Activated CD8-positive, alpha-beta memory T cell treated with anti-CD3 and anti-CD28 coated beads for 4 hours (primary cell): ENCODE data around the gene MORC4.

ENCODE experiments used
- DNase-seq, 2 donors: peaks; one replicate each; pipeline ENCODE4 v3.0.0-alpha.2; 2020; ENCODE audit warnings: low read depth in 2 of 2

MORC4 gene

GRCh38 chrX:106905064-106905708 is 94.8 kb downstream of the MORC4 start:
- DNase-seq = no peak

DNA sequence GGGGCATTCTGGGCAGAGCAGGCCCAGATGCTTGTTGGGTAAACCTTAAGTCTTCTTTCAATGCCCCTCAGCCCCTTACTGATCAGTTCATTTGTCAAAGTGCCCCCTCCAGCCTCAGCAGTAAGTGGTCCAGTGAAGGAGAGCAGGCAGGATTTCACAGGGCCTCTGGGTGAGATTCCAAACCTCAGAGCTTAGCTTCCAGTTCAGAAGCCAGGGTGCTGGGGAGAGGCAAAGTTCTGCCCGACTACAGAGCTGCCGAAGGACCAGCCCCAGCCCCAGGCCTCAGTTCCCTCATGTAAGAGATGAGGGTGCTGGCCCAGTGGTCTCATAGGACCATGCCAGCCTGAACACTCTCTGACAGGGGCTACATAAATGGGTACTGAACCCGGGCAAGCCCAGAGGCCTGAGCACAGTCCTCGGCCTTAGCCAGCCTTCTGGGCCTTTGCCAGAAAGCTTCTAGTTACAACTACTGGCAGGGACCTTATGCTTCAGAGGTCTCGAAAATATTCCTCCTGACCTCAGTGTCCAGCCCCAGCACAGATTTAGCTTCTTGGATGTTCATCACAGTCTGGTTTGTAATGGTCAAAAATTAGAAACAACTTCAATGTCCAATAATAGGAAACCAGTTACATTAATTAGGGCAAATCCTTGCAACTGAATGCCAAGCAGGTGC is 96.0 kb downstream of the MORC4 start:
- no peak for DNase-seq

GRCh38 chrX:106903291-106903824 is 96.7 kb downstream of the MORC4 start, which contains the start of gene RIPPLY1:
TSS of gene RIPPLY1 (minus strand) at chrX:106903341. CDS start at chrX:106903287, 54 bp downstream.
- DNase-seq = no peak

GRCh38 chrX:106902684-106903083 is 97.3 kb downstream of the MORC4 start:
- DNase-seq = no peak

DNA sequence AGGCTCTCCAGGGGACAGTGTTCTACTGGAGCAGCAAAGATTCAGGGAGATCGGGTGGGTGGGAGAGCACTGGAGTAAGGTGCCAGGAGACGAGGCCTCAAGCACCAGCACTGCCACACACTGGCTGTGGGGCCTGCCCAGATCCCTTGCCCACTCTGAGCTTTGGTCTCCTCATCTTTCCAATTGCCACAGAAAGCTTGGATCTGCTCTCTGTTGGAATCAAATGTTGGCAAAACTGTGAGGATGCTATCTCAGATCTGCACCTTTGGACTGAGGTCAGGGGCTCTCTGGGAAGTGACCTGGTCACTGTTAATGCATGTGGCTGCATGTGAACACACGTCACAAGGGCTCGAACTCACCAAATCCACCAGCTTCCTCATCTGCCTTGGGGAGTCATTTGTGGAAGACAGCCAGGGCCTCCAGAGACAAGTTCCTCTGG is 98.2 kb downstream of the MORC4 start:
- no peak for DNase-seq

DNA sequence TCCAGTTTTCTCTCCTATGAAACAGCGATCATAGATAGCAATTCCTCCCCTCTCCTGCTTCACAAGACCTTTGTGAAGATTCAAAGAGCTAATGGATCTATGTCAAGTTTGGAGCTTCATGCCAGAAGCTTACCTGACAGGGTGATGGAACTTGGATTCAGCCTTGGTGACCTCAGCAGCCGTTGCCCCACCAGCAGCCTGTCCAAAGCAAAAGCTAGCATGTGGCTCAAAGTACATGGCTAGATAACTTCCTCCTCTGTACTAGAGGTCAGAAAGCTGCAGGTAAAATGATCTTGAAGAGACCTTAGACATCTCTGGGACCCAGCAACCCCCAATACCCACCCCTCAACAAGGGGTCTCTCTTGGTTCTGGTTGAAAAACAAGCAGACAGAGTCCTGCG is 98.7 kb downstream of the MORC4 start:
- DNase-seq = no peak

DNA sequence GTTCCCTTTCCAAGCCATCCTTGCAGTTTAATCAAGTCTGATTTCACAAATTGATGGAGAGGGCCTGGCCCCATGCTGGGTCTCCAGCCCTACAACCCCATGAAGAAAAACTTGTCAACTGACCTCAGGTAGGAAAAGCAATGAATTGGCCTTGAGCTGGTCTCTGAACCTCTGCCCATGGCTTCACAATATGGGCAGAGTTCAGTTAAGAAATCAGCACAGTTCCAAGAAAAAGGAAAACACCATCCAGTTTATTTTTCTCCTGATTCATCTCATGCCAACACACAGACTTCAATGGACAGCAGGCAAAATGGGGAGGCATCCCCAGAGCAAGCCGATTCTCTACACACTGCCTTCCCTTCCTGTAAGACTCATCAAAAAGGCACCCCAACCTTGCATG is 100.2 kb downstream of the MORC4 start:
- no peak for DNase-seq

DNA sequence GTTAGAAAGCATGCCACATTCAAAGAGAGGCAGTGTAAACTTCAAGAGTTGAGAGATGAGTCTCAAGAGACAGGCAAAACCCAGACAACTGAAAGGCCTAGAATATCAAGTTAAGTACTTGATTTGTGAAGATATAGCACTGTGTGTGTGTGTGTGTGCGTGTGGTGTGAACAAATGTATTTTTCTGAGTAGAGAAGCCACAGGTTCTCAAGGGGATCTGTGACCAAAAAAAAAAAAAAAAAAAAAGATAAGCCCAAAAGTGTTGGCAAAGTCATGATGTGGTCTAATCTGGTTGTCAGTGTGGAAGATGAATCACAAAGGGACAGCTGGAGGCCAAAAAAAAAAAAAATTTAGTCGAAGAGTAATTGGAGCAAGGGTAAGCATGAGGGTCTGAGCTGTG is 100.7 kb downstream of the MORC4 start:
- DNase-seq = no peak

DNA sequence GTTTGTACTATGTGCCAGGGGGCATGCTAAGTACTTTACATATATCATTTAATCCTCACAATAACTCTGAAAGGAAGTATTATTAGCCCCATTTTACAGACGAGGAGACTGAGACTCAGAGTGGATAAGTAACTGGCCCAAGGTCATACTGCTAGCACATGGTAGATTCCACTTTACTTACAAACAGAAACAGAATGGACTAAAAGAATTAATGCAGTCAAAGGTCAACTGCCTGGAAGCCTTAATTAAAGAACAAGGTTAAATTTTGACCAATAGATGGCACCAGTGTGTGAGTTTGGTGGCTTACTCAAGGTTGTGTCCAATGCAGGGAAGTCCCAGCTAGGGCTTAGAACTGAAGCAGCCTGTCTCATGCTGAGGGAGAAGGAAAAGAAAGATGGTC is 101.5 kb downstream of the MORC4 start:
- DNase-seq = no peak

GRCh38 chrX:106897259-106897658 is 102.8 kb downstream of the MORC4 start:
- no peak for DNase-seq

- DNase-seq = no peak
These were observed 105.0 kb downstream of the MORC4 start for GRCh38 chrX:106894978-106895452.

GRCh38 chrX:106894392-106894909 is 105.6 kb downstream of the MORC4 start:
- peak; percentile 6 to 8 for DNase-seq

GRCh38 chrX:106891762-106892460 is 108.1 kb downstream of the MORC4 start:
- no peak for DNase-seq
